Ovary (tissue), 9 donors: ENCODE results near the gene IL17A. TPM values are rescaled to one million over a fixed set of nuclear protein-coding genes. Genes with fewer than 3 reads are reported as not detected.

Experiments used
- DNase-seq, 5 donors: peaks; one replicate each; pipeline ENCODE4 v3.0.0-alpha.2; 2019 to 2020
- H3K27ac ChIP-seq, 2 donors: fragments of 200-600 bp; one replicate each; pipeline versions ENCODE4 v1.5.1 to v1.8.0; 2019 to 2022
- H3K27me3 ChIP-seq: fragments of 200-600 bp; one replicate; pipeline ENCODE4 v1.8.0; 2022
- H3K36me3 ChIP-seq: fragments of 200-600 bp; sonication (generic); one replicate; pipeline ENCODE4 v1.5.1; 2019
- H3K4me1 ChIP-seq: one replicate; pipeline ENCODE4 v1.8.1; 2013; ENCODE audit warnings: mild to moderate bottlenecking, moderate library complexity; ENCODE audit not compliant: insufficient read depth
- H3K4me3 ChIP-seq: fragments of 200-600 bp; sonication (generic); one replicate; pipeline ENCODE4 v1.5.1; 2017
- H3K9me3 ChIP-seq, 2 donors: fragments of 200-600 bp in 1 of 2; sonication (generic) in 1 of 2; one replicate each; pipeline versions ENCODE4 v1.5.1 to v1.8.1; 2013 to 2019; ENCODE audit warnings: mild to moderate bottlenecking in 1 of 2, moderate library complexity in 1 of 2
- CTCF ChIP-seq, 3 donors: fragments of 450-650 bp in 2 of 3; fragments of 200-600 bp in 1 of 3; IDR thresholded peaks; one replicate each; pipeline versions ENCODE4 v1.5.1 to v1.8.0; 2016 to 2022; ENCODE audit warnings: antibody characterized with exemption in 3 of 3, mild to moderate bottlenecking in 1 of 3
- EP300 ChIP-seq: sonication (generic); formaldehyde crosslinking; IDR thresholded peaks from one replicate; pipeline ENCODE4 v1.6.1; 2017; ENCODE audit warnings: antibody characterized with exemption
- POLR2A ChIP-seq: fragments of 450-650 bp; IDR thresholded peaks from one replicate; pipeline ENCODE4 v1.6.1; 2017; ENCODE audit warnings: antibody characterized with exemption, mild to moderate bottlenecking, moderate library complexity
- WGBS, 3 donors: extraction: QIAGEN DNeasy Blood & Tissue Kit in 1 of 3; methylation state at CpG; one replicate each; pipeline versions ENCODE4 v1.1.5 to v1.1.7; 2013 to 2017; 5-methylcytosine and 5-hydroxymethylcytosine counted together
- intact Hi-C, 4 donors: fragments of 100-400 bp; cut with DNase I; formaldehyde crosslinking; loops; one replicate each; pipeline versions ENCODE4 v1.11.0 to v1.15.1; 2022 to 2023
- polyA plus RNA-seq, 2 donors: library from polyadenylated mRNA; stranded (reverse); fragments of 200-250 nt in 1 of 2; fragments of 350-450 nt in 1 of 2; fragmentation: Illumina TruSeq in 1 of 2; extraction: RNeasy Lipid Tissue Mini Kit (QIAGEN cat#74804) in 1 of 2; gene quantifications; one replicate each; pipeline ENCODE4 v1.2.3, GENCODE V29; 2013 to 2014
- total RNA-seq, 7 donors: library from RNA; depleted of rRNA in 2 of 7; stranded (reverse); fragments of >200 nt in 2 of 7; fragmentation: NEBNext Ultra II Directional in 3 of 7; extraction: Animal tissue kit (Norgen Biotek cat#: 25700) in 3 of 7; gene quantifications; one replicate each; pipeline versions ENCODE4 v1.1.0 to v1.2.4, GENCODE V29; 2016 to 2023
- donor health status: DM: no; HTN: no; CAD: no; lungs with moderate emphysema.
- donor health status: DM: no; HTN: no; CAD: no.
- donor health status: Bipolar disorder and iron deficiency.
- donor health status: DM: yes; HTN: yes; CAD: no.
- donor health status: DM: no; HTN: no; CAD: no.
- donor health status: DM: yes; HTN: yes; CAD: no.

The IL17A gene
- total and polyA plus RNA-seq, 9 donors: not detected

GRCh38 chr6:52149076-52149475 is 37.1 kb upstream of the IL17A start:
- DNase-seq: no peak
- Histone ChIP-seq H3K4me3 (no peak overlapping the region), H3K4me1 (no peaks in the 10 kb centered on the region), H3K36me3 (no peaks in the 10 kb centered on the region), H3K9me3 (no peaks in the 10 kb centered on the region), H3K27ac (no peak overlapping the region), H3K27me3 (no peaks in the 10 kb centered on the region)
- intact Hi-C loops: no loop called here
- TF ChIP-seq EP300: no peak
- no peak for TF ChIP-seq POLR2A
- no peak for TF ChIP-seq CTCF (IDR thresholded peaks at IDR 0.05)

- H3K4me1 ChIP-seq: no peaks in the 10 kb centered on the region
- no peak for DNase-seq
- no peaks in the 10 kb centered on the region for H3K27me3 ChIP-seq
- H3K36me3 ChIP-seq: no peaks in the 10 kb centered on the region
- WGBS, 3 donors: 87 to 95% (median 88%) methylated on average over 2 of the region's 2 CpGs
- H3K9me3 ChIP-seq: no peaks in the 10 kb centered on the region
- no peak overlapping the region for H3K27ac ChIP-seq
- intact Hi-C loops: no loop called here
- TF ChIP-seq CTCF (IDR thresholded peaks at IDR 0.05): no peak
- TF ChIP-seq POLR2A: no peak
- TF ChIP-seq EP300: no peak
- no peak overlapping the region for H3K4me3 ChIP-seq
These were observed 36.2 kb upstream of the IL17A start for GRCh38 chr6:52149949-52150348.

GRCh38 chr6:52152070-52152423 is 34.1 kb upstream of the IL17A start:
- no peak for DNase-seq
- no peak overlapping the region for H3K27ac ChIP-seq
- intact Hi-C loops: no loop called here
- TF ChIP-seq POLR2A (no peak), CTCF (IDR thresholded peaks at IDR 0.05) (no peak), EP300 (no peak)
- H3K27me3 ChIP-seq: no peaks in the 10 kb centered on the region
- no peak overlapping the region for H3K4me3 ChIP-seq
- H3K9me3 ChIP-seq: no peaks in the 10 kb centered on the region
- no peaks in the 10 kb centered on the region for H3K4me1 ChIP-seq
- H3K36me3 ChIP-seq: no peaks in the 10 kb centered on the region

- no peaks in the 10 kb centered on the region for H3K36me3 ChIP-seq
These were observed 33.4 kb upstream of the IL17A start for GRCh38 chr6:52152711-52153160.

GRCh38 chr6:52154381-52154780 is 31.8 kb upstream of the IL17A start:
- Histone ChIP-seq H3K4me3 (no peak overlapping the region), H3K36me3 (no peaks in the 10 kb centered on the region), H3K27ac (no peak overlapping the region), H3K9me3 (no peaks in the 10 kb centered on the region), H3K4me1 (no peaks in the 10 kb centered on the region), H3K27me3 (no peaks in the 10 kb centered on the region)
- no peak for TF ChIP-seq POLR2A
- intact Hi-C loops: no loop called here
- 51 to 58% (median 52%) methylated on average over 3 of the region's 3 CpGs for WGBS, 3 donors
- no peak for DNase-seq

More at GRCh38 chr6:52152711-52153160, 33.4 kb upstream of the IL17A start:
- 17 to 33% (median 22%) methylated on average over 7 of the region's 7 CpGs for WGBS, 3 donors
- no peak overlapping the region for H3K27ac ChIP-seq
- H3K9me3 ChIP-seq: no peaks in the 10 kb centered on the region
- H3K4me1 ChIP-seq: no peaks in the 10 kb centered on the region
- intact Hi-C loops: no loop called here
- no peaks in the 10 kb centered on the region for H3K27me3 ChIP-seq
- TF ChIP-seq EP300: no peak
- H3K4me3 ChIP-seq: no peak overlapping the region
- no peak for DNase-seq
